IPS-15b (cell line): ENCODE data around the gene EPHA1.
"Not testable (repeated sequence)": the region's sequence is repeated elsewhere in the genome, so short reads cannot be mapped to it uniquely, and the experiment has no call there.

ENCODE experiments used
- H3K27me3 ChIP-seq: one replicate; pipeline ENCODE4 v1.6.1; 2013; ENCODE audit warnings: low read length; ENCODE audit not compliant: control insufficient read depth, insufficient read depth
- H3K36me3 ChIP-seq: one replicate; pipeline ENCODE4 v1.6.1; 2013; ENCODE audit warnings: low read length; ENCODE audit not compliant: control insufficient read depth, insufficient read depth
- H3K4me1 ChIP-seq: one replicate; pipeline ENCODE4 v1.6.1; 2013; ENCODE audit warnings: mild to moderate bottlenecking, low read length; ENCODE audit not compliant: control insufficient read depth, insufficient read depth
- H3K4me3 ChIP-seq: one replicate; pipeline ENCODE4 v1.5.1; 2013; ENCODE audit warnings: low read depth, low read length
- H3K9ac ChIP-seq: one replicate; pipeline ENCODE4 v1.6.1; 2013; ENCODE audit warnings: low read depth, mild to moderate bottlenecking, low read length
- H3K9me3 ChIP-seq: one replicate; pipeline ENCODE4 v1.6.1; 2013; ENCODE audit warnings: mild to moderate bottlenecking, low read length; ENCODE audit not compliant: control insufficient read depth, insufficient read depth

EPHA1 gene

DNA sequence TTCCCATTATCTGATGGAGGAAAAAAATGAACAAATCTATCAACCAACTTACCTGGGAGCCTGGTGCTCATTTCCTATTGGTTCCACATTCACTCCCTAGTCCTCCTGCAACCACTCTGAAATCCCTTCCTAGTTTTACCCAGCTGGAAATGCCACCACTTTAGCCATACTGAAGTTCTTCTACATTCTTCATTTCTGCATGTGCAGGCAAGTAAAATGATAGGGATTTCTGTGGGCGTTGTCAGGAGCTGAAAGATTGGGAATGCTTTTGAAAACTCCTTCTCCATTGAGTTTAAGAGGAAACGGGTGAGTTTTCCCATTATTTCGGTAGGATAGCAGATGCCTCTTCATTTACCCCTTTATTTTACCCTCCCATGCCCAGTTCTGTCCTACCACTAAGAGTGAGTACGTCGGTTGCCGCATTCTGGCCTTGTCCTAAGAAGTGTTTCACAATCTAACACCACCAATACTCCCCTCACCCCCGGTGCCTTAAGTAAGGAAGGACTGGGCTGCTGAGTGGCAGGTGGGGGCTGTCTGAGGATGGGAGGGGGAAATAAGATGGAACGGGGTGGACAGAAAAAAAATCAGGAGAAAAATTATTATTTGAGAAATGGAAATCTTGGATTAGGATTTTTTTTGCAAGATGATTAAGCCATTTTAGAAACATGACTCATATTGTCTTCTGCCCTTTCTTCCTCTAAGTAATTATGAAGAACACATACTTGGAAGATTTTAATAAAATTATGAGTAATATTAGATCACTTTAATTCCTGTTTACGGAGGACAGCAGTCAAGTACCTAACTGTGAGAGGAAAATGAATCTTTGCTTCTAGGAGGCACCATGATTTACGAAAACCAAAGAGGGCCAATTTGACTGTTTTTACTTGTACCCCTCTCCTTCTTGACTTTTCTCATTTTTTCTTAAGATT lies 21.4 kb upstream of the EPHA1 start:
- Histone ChIP-seq H3K4me3 (no peak overlapping the region), H3K4me1 (no peaks in the 10 kb centered on the region), H3K27me3 (no peaks in the 10 kb centered on the region), H3K36me3 (no peaks in the 10 kb centered on the region), H3K9me3 (no peaks in the 10 kb centered on the region), H3K9ac (no peak overlapping the region)

DNA sequence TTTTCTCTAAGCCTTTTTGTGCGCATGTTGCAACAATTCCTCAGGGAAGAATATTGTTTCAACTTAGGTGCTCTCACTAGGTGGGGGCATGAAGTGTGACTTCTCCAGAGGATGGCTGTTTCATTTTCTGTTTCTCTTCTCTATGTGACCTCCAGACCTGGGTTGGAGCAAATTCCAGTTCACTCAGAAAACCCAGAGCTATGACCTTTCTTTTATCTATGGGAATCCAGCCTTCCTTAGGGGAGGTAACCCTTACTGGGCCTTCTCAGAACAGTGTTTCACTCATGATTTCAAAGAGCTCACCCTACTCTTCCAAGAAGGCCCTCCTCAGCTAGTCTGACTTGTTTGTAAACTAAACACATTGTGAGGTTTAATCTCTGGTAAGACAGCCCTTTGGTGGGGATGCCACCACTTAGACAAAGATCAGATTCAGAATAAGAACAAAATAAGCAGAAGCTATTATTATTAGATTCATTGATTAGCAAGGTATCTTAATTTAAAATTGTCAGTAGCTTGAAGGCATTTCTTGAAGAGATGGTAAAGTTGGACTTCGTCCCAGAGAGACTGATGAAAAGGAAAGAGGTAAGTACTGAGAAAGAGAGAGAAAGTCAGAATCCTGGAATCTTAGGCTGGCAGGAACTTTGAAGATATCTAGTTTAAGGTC lies 18.0 kb upstream of the EPHA1 start:
- H3K4me3 ChIP-seq, result no peak overlapping the region
- no peaks in the 10 kb centered on the region for H3K9me3 ChIP-seq
- H3K4me1 ChIP-seq, result no peaks in the 10 kb centered on the region
- no peak overlapping the region for H3K9ac ChIP-seq
- H3K27me3 ChIP-seq, result no peaks in the 10 kb centered on the region
- no peaks in the 10 kb centered on the region for H3K36me3 ChIP-seq

DNA sequence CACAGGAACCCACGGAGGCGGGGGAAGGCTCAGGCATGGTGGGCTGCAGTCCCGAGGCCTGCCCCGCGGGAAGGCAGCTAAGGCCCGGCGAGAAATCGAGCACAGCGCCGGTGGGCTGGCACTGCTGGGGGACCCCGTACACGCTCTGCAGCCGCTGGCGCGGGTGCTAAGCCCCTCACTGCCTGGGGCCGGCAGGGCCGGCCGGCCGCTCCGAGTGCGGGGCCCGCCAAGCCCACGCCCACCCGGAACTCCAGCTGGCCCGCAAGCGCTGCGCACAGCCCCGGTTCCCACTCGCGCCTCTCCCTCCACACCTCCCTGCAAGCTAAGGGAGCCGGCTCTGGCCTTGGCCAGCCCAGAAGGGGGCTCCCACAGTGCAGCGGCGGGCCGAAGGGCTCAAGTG lies 15.8 kb upstream of the EPHA1 start:
- not testable (repeated sequence) for H3K4me3 ChIP-seq, H3K4me1 ChIP-seq, H3K36me3 ChIP-seq, H3K27me3 ChIP-seq, H3K9ac ChIP-seq, H3K9me3 ChIP-seq

DNA sequence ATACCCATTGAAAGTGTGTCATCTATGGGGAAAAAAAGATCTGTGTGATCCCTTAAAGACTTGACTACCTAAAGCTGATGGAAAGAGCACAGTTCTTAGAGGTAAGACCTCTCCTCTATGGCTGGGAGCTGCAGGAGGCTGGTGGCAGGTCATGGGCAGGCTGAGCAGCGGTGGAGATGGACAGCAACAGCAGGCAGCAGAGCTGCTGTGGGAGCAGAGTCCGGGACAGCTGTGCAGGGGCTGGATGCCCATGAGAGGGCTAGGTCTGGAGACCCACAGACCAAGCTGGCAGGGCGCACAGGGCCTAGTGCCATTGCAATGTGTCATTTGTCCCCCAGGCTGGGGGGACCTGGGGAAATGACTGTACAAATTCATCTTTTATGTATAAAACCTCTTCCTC lies 13.4 kb upstream of the EPHA1 start:
- no peak overlapping the region for H3K4me3 ChIP-seq
- peaks cover 10% of the 10 kb centered on the region for H3K4me1 ChIP-seq
- no peak overlapping the region for H3K9ac ChIP-seq
- H3K36me3 ChIP-seq, result no peaks in the 10 kb centered on the region
- no peaks in the 10 kb centered on the region for H3K27me3 ChIP-seq
- no peaks in the 10 kb centered on the region for H3K9me3 ChIP-seq

DNA sequence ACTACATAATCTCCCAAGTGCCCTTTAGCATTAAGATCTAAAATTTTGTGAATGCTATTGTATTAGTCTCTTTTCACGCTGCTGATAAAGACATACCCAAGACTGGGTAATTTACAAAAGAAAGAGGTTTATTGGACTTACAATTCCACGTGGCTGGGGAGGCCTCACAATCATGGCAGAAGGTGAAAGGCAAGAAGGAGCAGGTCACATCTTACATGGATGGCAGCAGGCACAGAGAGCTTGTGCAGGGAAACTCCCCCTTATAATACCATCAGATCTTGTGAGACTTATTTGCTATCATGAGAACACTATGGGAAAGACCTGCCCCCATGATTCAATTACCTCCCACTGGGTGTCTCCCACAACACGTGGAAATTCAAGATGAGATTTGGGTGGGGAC lies 12.0 kb upstream of the EPHA1 start:
- not testable (repeated sequence) for H3K4me3 ChIP-seq, H3K36me3 ChIP-seq, H3K4me1 ChIP-seq, H3K27me3 ChIP-seq, H3K9ac ChIP-seq, H3K9me3 ChIP-seq

DNA sequence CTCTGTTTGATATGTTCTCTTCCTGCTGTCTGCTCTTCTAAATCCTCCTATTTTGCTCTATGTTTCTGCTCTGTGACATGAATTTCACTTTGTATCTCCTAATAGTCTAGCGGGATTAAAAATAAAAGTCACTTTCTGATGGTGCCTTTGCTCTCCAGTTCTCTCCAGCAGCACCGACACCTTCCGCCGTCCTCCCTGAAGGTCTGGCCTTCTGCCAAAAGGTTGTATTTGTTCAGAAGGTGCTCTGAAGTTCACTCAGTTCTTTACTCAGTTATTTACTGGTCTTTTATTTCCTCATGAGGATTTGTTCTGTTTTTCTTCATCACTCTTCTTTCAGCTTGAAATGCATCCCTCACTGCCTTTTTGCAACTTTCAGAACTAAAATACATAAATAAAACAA lies 11.2 kb upstream of the EPHA1 start:
- no peaks in the 10 kb centered on the region for H3K9me3 ChIP-seq
- H3K27me3 ChIP-seq, result no peaks in the 10 kb centered on the region
- H3K4me3 ChIP-seq, result no peak overlapping the region
- peaks cover 10% of the 10 kb centered on the region for H3K4me1 ChIP-seq
- H3K36me3 ChIP-seq, result no peaks in the 10 kb centered on the region
- no peak overlapping the region for H3K9ac ChIP-seq

DNA sequence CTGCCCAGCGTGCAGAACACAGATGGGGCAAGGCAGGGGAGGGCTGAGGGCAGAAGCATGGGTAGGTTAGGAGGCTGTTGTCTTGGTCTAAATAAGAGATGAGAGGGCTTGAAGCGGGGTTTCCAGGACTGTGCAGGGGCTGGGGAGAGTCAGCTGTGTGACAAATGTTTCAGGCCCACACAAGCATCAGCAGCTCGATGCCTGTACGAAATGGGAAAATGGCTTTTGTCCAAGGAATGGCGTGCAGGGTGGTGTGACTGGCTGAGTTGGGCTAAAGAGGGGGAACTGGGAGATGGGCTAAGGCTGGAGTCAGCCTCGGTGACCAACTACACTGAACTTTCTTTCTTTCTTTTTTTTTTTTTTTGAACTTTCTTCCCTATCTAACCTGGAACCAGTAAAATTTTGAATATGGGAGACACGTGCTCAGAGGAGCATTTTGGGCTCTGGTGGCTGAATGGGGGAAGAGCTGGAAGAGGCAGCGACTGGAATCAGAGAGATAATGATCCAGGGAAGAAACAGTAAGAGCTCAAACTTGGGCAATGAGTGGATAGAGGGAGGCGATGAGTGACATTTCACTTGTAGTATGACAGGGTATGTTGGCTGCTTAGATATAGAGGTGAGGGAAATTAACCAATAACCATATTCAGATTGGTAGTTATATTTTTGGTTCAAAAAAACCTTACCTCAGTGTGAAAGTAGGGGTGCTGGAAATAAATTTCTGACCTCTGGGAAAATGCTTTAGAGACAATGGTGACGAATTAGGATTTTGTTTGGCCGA lies 10.2 kb upstream of the EPHA1 start:
- no peaks in the 10 kb centered on the region for H3K27me3 ChIP-seq
- no peaks in the 10 kb centered on the region for H3K36me3 ChIP-seq
- H3K4me3 ChIP-seq, result no peak overlapping the region
- no peaks in the 10 kb centered on the region for H3K9me3 ChIP-seq
- H3K4me1 ChIP-seq, result peaks cover 10% of the 10 kb centered on the region
- H3K9ac ChIP-seq, result no peak overlapping the region

DNA sequence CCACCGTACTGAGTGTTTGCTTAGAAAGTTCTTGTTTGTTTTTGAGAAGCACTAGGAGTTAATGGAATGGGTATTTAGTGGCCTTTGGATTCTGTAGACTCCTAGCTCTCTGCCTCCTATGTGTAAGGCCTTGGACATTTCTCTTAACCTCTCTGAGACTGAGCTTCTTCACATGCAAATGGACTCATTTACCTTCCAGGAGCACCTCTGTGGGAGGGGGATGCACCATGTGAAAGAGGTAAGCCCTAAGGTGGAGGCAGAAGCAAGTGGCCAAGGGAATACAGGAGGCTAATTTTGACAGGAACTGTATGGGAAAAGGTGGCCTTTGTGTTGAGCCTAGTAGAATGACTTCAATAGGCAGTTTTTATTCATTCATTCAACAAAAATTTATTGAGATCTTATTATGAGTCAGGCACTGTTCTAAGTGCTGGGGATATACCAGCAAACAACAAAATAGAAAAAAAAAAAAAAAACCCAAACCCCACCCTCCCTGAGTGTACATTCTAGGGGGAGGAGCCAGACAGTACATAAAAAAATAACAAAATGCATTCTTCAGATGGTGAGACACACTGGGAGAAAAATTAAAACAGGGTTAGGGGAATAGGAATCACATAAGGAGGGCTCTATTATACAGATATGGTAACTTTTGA lies 9.2 kb upstream of the EPHA1 start:
- Histone ChIP-seq H3K27me3 (no peaks in the 10 kb centered on the region), H3K4me1 (peaks cover 10% of the 10 kb centered on the region)

DNA sequence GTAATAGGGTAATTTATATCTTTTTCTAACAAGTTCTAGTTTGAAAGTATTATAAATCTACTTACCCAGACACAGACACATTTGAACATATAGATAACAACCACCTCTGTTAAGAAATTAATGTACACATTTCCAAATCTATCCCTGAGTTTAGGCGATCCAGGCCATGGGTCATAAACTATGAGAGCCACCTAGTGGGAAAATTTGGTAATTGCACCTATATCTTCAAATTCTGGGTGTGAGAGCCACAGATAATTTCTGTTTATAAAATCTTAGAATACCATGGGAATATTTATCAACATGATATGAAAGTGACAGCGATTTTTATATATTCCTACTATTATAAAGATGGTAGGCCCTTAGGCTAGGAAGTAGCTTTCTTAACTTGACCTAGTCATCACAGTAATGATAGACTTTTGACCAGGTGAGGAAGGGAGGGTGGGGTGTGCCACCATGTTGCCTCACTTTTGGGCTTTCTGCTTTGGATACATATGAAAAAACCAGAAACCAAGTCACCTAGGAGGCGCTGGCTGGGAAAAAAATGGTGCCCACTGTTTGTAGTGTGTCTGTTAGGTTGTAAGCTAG lies 8.0 kb upstream of the EPHA1 start:
- H3K27me3 ChIP-seq, result no peaks in the 10 kb centered on the region
- H3K36me3 ChIP-seq, result no peaks in the 10 kb centered on the region
- H3K9me3 ChIP-seq, result no peaks in the 10 kb centered on the region
- H3K9ac ChIP-seq, result no peak overlapping the region
- H3K4me1 ChIP-seq, result peaks cover 13% of the 10 kb centered on the region
- H3K4me3 ChIP-seq, result no peak overlapping the region

More for the DNA sequence above, 9.2 kb upstream of the EPHA1 start:
- Histone ChIP-seq H3K9ac (no peak overlapping the region), H3K36me3 (no peaks in the 10 kb centered on the region), H3K4me3 (no peak overlapping the region), H3K9me3 (no peaks in the 10 kb centered on the region)

DNA sequence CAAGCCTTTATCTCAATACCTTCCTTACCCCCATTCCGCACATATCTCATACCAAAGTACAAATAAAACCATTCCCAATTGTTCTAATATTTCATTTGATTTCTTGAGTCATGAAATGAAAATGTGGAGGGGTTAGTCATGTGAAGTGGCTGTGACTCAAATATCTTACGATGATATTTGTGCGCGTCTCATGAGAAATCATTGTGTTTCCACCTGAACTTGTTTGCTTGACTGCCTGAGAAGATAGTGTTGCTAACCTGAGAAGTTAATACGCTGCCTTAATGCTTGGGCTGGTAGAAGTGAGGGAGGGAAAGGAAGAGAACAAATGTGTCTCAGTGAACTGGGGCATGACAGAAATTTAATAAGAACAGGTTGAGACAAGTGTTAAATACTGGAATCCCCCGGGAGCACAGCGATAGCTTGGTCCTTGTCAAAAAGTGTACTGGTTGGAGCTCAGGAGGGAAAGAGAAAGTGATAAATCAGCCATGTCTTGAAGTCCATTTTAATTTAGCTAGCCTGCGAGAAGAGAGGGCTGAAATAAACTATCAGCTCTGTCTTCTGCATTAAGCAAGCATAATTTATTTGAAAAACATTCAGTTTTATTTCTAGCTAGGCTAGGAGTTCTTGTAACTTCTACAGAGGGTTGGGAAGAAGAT lies 7.2 kb upstream of the EPHA1 start:
- peaks cover 16% of the 10 kb centered on the region for H3K4me1 ChIP-seq
- H3K4me3 ChIP-seq, result no peak overlapping the region
- no peaks in the 10 kb centered on the region for H3K9me3 ChIP-seq
- H3K36me3 ChIP-seq, result no peaks in the 10 kb centered on the region
- no peak overlapping the region for H3K9ac ChIP-seq
- no peaks in the 10 kb centered on the region for H3K27me3 ChIP-seq

DNA sequence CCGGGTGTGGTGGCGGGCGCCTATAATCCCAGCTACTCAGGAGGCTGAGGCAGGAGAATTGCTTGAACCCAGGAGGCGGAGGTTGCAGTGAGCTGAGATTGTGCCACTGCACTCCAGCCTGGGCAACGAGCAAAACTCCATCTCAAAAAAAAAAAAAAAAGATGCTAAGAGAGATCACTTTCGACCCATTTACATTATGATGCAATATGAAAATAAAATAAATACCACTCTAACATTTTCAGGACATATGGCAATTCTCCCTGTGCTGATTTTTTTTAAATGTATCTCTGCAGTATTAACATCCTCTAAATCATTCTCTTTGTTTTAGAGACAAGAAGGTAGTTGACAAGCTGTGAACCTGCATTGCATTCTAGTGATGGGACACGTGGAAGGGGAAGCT lies 6.6 kb upstream of the EPHA1 start:
- not testable (repeated sequence) for H3K9me3 ChIP-seq, H3K36me3 ChIP-seq, H3K9ac ChIP-seq, H3K27me3 ChIP-seq, H3K4me3 ChIP-seq
- peaks cover 20% of the 10 kb centered on the region for H3K4me1 ChIP-seq
